Medulla oblongata (tissue), 1 donor: ENCODE results near the gene CMKLR1.
A peak's percentile ranks its signal among the peaks of the same experiment; 100 is the strongest.

Source experiments
- DNase-seq: peaks from one replicate; pipeline ENCODE4 v3.0.0-alpha.2; 2015; ENCODE audit errors: extremely low spot score

Gene CMKLR1

DNA sequence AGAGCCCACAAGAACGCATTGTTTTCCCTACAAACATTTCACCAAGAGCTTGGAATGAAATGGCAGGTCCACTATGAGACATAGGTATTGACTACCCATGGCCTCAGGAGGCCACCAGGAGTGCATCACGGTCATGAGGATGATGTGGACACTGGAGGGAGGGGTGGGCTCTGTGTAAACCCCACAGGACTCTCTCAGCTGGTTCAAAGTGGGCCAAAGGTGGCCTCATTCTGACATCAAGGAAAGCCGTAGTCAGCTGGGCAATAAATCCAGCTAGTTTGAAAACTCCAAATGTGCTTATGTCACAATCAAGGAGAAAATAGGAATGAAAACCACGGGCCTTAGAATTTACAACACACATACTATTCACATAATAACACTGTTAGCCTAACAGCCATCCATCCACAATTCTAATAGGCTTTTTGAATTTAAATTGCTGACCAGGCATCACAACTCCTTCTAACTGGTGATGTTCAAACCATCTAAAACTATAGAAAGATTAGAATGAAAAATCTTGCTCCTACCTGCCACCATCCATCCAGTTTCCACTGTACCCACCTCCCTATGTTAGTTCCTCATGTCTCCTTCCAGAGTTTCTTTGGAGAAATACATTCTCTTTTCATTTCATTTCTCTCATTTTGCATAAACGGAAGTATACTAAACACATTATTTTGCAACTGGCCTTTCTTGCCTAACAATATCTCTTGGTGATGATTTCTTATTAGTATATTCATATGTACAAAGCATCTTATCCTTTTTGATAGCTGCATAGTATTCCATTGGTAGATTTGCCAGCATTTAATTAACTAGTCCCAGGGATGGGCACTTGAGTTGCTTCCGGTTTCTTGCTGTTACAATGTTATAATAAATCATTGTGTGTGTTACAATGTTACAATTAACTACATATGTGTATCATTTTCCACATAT lies 21.5 kb downstream of the CMKLR1 start:
- no peak for DNase-seq

DNA sequence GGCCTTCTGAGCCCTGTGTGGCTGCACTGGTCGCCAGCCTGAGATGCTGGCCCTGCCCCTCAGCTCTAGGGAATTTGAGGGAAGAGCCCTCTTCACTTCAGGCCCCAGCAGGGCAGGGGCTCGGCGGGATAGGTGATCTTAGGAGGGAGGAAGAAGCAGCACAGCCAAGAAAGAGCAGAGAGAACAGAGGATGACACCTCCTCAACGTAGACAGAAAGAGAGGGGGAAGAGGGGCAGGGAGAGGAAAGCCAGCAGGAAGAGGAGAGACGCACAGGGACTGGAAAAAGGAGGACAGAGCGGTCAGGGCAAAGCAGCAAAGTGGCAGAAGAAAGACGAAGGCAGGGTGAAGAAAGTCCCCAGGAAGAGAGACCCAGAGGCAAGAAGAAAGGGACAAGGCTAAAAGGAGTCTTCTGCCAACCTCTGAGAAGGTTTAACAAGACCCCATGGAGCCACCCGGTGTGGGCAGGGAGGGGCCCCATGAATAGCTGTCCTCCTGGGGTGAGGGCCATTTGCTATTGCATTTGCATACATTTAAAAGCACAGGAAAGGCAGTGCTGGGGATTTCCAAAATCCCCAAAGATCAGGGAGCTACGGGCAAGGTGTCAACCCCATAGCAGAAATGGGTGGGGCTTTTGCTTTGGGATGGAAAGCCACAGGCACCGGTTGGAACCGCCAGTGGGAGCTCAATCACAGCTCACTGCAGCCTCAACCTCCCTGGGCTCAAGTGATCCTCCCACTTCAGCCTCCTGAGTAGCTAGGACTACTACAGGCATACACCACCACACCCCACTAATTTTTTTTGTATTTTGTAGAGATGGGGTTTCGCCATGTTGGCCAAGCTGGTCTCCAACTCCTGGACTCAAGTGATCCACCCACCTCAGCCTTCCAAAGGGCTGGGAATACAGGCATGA lies 22.7 kb downstream of the CMKLR1 start:
- DNase-seq: no peak

- peak; percentile 30 for DNase-seq
These were observed 23.5 kb downstream of the CMKLR1 start for GRCh38 chr12:108315486-108316105.

- peak; percentile 67 for DNase-seq
These were observed 25.3 kb downstream of the CMKLR1 start for GRCh38 chr12:108313606-108314351.

- DNase-seq: no peak
These were observed 25.9 kb downstream of the CMKLR1 start for GRCh38 chr12:108313241-108313605.

- peak; percentile 29 for DNase-seq
These were observed 26.4 kb downstream of the CMKLR1 start for GRCh38 chr12:108312693-108313189.

- no peak for DNase-seq
These were observed 26.9 kb downstream of the CMKLR1 start for GRCh38 chr12:108312073-108312659.

DNA sequence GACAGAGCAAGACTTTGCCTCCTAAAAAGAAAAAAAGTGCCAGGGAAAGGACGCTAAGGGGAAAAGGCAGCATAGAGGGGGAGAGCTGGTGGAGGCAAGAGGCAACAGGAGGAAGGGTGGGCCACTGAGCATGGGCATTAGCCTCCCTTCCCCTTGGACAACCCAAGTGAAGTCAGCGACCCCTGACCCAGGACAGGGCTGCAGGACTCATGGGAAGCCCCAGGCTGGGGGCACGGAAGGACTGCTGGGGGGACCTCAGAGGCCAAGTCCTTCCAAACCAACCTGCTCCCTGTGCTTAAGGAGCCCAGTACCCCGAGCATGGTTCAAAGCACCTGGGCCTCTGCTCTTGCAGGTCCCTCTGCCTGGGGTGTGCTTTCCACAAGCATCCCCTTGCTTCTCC lies 27.5 kb downstream of the CMKLR1 start:
- no peak for DNase-seq

DNA sequence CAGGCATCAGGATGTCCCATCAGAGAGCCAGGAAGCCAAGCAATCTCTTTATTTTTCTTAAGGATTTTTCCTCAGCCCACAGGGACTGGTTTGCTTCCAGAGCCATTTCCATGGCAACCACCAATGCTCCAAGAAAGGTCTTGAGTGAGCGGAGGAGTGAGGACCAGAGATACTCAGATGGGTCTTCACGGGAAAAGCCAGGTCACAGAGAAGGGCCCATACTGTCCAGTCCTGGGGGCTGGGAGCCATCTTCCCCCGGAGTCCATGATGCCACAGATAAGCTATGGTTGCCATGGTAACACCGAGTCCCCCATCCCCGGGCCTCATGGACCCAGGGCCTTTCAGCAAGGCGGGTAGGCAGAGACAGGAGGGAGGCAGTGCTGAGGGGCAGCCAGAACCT lies 28.6 kb downstream of the CMKLR1 start:
- no peak for DNase-seq

DNA sequence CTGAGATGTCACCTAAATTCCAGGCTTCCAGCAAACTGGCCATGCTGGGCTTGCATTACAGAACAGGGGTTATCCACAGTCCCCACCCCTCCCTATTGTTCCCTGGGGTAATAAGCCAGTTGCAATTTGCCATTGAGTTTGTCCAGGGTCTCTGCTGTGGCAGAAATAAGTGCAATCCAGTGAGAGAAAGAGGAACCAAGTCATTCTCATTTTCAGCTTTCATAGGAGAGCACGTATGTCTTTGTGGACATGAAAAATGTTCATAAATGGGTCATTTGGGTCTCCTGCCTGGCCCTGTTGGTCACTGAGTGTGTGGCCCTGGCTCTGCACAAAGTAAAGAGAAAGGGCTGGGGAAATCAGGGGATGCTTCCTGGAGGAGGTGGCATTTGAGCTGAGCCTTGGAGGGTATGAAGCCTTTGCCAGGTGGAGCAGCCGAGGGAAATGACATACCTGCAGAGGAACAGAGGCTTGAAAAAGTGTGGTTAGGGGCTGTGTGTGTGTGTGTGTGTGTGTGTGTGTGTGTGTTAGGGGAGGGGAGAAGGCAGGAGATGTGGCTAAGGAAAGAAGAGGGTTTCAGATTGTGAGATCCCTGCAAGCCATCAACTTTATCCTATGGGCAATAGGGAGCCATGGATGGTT lies 29.3 kb downstream of the CMKLR1 start:
- DNase-seq: no peak

DNA sequence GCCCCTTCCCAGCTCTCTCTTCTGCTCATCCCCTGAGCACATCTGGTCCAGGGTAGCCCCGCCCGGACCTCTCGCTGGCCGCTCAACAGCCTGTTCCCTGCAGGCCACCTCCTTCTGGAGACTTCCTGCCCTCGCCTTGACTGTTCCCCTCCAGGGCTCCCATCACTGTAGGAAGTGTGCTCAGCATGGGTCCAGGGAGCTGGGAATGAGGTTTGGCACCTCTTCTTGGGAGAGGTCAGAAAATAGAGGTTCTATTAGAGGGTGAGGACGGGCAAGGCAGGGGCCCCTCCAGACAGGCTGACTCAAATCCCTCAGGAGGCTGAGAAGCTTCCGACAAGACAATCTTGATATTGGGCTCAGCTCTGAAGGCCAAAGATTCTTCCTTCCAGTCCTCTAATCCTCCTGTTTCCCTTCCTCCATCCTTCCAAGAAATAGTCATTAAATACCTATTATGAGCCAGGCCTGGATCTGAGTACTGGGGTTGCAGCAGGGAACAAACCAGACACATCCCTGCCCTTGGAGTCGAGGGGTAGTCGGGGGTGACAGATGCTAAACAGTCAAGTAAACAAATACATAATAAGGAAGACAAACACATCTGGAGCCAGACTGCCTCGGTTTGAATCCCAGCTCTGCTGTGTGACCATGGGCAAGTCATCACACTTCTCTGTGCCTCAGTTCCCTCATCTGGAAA lies 30.6 kb downstream of the CMKLR1 start:
- DNase-seq: no peak

DNA sequence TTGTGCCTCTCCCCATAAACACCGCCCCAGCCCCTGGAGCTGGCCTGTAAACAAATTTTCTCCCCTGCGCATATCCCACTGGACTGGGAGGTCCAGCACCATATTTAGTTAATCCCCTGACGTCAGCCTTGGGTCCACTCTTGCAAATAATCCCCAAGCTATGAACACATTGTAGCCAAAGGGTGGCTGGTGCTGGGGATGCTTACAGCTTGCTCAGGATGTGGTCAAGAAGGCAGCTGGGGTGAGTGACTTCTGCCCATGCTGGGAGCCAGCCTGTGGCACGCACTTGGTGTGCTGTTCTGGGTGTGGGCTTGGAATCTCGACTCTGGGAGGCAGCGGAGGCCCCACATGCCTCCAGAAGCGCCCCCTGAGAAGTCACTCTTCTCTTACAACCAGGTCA lies 32.1 kb downstream of the CMKLR1 start:
- peak; percentile 70 for DNase-seq

DNA sequence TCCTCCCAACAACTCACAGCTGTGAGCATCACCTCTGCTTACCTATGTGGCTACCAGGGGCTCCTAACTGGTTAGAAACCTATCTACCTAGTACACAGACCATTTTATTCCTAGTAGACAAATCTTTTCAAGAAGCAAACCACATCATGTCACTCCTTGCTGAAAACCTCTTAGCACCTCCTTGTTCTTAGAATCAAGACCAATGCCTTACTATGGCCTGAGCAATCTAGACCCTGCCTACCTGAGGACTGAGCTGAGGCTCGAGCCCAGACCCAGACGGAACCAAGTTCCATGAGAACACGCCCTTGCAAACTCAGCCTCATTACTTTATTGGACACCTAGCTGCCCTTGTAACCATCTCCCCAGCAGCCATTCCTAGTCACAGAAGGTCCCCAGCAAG lies 32.6 kb downstream of the CMKLR1 start:
- no peak for DNase-seq

DNA sequence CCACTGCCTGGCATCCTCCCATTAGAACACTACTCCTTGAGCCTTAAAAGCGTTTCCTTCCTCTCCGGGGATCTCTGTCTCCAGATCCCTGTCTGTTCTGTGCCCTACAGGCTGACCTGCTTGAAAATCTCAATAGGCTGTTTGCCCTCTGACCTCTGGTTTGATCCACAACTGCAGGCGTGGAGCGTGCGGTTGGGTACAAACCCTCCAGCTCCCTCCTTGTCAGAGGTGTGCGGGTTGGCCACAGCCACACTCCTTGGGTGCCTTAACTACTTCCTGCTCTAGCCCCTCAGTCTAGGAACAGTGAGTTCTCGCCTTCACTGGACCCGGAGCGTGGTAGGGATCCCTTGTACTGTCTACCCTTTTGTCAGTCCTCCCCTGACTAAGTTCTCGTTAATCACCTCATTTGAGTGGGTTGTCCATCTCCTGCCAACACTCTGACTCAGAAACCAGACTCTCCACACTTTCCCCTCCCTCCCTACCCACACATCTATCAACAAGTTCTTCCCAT lies 33.1 kb downstream of the CMKLR1 start:
- no peak for DNase-seq

DNA sequence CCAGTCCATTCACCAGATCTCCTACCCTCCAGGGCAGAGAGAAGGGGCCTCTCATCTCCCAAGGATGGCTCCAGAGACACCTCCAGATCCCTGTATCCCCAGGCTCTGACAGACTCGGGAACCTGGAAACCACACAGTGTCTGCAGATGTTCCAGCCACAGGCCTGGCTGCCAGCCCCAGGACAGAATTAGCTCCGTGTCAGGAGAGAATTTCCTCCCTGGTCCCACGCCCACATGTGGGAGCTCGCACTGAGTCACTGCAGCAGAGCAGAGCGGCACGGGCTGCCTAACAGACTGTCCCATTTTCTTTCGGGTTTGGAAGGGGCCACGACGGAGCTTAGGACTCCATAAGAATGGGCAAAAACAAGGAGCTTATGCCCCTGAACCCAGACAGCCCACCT lies 33.6 kb downstream of the CMKLR1 start:
- peak; percentile 45 for DNase-seq

- no peak for DNase-seq
These were observed 34.5 kb downstream of the CMKLR1 start for GRCh38 chr12:108304633-108305032.

DNA sequence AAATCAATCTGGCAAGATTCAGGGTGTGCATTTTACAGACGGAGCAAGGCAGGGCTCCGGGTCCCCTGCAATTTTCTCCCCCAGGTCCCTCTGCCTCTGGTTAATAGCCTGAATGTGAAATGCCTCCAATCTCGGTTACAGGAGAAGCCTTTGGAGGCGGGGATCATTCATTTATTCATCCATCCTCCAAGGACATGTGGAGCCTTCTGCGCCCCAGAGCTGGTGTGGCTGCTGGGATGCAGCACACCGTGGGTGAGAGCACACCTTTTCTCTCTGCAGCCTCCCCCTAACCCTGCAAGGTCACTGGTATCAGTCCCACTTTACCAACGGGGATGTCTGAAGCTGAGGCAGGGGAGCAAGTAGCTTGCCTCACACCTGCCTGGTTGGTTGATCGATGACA lies 35.4 kb downstream of the CMKLR1 start:
- DNase-seq: no peak

DNA sequence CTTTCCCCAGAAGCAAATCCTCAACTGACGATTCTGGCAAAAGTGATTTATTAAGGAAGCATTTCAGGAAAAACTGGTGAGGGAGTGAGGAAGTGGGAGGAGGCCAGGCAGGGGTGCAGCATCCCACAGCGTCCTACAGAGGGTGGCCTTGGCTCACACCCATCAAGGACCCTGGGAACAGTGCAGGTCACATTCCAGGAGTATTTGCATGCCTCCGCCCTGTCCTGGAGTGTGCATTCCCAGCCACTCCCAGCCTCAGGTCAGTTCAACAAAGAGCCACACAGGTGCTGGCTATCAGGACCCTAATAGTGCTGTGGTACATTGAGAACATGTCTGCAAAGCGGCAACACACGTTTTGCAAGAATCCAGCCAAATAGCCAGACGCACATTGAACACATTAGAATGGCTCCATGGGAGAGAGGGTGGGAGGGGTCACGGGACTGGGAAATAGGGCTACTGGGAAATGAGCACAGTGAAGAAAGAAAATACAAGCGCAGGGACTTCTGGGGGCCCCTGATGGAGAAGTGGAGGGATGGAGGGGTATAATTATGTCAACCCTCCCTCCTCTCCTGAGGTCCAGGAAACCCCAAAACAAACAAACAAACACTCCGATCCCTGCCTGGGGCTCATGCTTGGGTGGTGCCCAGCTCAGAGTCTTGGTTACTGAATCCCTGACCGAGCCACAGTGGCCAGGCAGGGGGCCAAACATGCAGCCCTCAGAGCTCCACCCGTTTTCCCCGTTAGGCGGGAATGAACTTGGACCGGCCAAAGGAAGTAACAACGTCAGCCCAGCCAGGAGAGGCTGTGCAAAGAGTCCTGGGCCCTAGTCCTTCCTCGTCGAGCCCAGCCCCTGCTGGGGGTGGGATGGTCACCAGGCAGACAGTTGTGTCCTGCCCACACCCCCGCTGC lies 36.5 kb downstream of the CMKLR1 start:
- peak; percentile 25 for DNase-seq

DNA sequence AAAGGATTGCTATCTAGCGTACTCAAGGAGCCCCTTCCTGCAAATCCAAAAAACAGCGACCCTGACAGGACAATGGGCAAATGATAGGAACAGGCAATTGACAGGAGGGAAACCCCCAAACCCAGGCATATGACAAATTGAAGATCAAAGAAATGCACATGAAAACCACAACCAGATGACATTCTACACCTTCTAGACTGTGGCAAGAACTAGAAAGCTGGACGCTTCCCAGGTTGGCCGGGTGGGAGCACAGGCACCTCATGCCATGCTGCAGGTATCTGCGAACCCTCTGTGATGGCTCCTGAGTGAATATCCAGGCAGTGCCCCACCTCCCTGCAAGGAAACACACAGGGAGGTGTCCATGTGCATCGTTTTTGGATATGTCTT lies 37.1 kb downstream of the CMKLR1 start:
- no peak for DNase-seq
